HG03442 (cell line): ENCODE data around the gene CENPU.

ENCODE experiments used
- ATAC-seq: cut with Tn5 transposase; IDR thresholded peaks from one replicate; pipeline ENCODE4 v1.9.1; 2021; ENCODE audit warnings: mild to moderate bottlenecking, moderate library complexity; ENCODE audit not compliant: unreplicated experiment

Gene CENPU

DNA sequence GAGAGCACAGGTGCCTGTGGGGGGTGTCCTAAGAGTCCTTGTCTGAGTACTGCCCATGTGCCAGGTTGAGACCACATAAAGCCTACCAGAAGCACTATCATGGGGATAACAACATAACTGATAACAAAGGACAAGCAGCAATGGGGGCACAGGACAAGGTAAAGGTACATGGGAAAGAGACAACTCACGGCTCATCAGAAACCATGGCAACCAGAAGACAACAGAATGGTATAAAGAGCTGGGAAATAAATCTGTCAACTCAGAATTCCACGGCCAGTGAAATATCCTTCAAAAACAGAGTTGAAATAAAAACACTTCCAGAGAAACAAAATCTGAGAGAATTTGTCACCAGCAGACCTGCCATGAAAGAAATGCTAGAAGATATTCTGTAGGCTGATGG lies 20.0 kb downstream of the CENPU start:
- ATAC-seq = no peak

DNA sequence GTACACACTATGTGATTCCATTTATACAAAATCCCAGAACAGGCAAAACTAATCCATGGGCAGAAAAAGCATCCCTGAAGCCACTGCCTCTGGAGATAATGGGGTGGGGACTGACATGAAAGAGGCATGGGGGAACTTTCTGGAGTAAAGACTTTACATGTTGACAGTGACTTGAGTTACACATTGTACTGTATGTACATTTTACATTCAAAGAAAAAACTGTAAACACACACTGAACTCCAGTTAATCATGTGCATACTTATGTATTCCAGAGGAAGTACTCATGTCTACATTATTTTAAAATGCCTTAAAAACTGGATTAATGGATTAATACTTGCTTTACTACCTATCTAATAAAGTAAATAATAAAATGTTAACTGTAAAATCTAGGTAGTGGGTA lies 21.6 kb downstream of the CENPU start:
- ATAC-seq = no peak

GRCh38 chr4:184706453-184706852 lies 27.4 kb downstream of the CENPU start:
- no peak for ATAC-seq

DNA sequence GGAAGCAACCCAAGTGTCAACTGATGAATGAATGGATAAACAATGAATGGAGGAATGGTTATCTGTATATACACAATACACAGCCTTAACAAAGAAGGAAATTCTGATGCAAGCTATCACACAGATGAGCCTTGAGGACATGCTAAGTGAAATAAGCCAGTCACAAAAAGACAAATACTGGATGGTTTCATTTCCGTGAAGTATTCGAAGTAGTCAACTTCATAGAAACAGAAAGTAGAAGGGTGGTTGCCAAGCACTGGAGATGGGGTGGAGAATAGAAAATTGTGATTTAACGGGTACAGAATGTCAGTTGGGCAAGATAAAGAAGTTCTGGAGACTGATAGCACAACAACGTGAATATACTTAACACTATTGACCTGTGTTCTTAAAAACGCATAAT lies 28.2 kb downstream of the CENPU start:
- ATAC-seq = no peak

DNA sequence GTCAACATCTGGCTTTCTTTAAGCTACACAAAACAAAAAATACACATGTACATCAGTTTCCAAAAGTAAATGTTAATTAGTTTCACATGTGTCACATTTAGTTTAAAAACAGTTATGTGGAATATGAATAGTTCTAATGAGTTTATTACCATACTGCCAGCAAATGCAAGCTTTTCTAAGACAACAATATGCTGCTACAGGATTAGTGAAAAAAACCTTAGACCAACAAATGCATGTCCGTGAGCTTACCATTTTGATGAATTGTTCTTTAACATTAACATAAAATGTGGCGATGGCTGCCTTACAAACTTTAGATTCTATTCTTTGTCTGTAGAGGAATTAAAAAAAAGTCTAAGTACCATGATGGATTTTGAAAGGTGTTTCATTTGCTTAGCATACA lies 31.8 kb downstream of the CENPU start:
- ATAC-seq = no peak

DNA sequence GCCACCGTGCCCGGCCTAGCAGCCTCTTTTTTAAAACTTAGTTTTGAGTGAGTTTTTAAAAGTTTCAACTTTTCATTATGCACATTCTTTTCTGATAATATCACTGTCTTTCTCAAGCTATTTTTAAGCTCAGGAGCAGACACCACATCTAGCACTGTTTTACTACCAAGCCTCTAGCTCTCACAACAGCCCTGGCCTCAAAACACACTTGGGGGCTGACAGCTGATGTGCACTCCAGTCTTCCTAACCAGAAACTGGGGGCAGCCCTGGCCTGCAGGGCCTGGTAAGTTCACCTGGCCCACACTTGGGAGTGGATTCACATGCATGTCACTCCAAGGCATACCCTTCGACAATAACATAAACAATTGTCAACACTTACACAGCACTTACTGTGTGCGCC lies 34.0 kb downstream of the CENPU start:
- no peak for ATAC-seq

DNA sequence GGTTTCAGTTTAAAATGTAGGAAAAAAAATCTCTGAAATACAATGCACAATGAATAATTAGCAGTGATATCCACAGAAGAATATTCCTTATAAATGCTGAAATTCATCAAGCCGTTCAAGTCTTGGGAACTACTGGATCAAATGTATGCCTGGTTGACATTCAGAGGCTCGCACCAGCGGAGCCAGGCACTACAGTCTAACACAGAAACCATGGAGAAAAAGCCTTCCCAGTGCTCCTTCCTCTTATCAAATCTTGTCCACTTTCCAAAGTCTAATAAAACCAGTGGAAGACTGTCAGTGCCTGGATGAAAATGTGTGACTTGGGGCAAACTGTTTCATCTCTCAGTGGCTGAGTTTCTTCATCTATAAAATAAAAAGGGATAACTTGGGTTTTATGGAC lies 35.9 kb downstream of the CENPU start:
- no peak for ATAC-seq

- ATAC-seq = no peak
Observed at GRCh38 chr4:184695178-184695896, 38.6 kb downstream of the CENPU start.

- no peak for ATAC-seq
Observed at GRCh38 chr4:184694412-184694956, 39.4 kb downstream of the CENPU start.

DNA sequence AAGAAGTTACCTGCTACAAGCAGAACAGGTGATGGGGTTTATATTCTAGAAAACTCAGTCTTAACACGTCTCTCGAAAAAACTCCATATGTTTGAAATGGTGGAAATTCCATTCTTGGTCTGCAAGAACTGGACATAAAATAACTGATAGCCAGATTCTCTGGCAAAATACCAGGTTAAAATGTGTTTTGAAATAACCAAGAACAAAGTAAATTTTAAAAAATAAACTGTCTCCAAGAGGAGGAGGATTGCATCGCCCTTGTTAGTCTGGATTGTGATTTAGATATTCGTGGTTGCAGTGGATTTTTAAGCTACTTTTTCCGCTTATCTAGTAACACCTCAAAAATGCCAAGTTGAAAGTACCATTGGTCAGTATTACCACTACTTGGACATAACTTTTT lies 40.8 kb downstream of the CENPU start:
- no peak for ATAC-seq

DNA sequence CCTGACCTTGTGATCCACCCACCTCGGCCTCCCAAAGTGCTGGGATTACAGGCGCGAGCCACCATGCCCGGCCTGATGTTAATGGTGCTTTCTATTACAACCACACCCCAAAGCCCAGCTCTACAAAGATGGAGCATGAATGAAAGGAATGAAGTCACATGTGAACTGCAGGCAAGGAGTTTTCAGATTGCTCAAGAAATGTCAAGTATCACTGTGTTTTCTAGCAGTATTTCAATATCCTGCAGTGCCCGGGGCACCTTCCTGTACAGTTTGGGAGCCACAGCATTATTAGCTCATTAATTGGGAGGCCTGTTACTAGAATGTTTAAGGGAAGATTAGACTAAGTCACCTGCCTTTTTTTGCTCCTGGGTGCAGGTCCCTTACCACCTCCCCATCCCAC lies 44.2 kb downstream of the CENPU start:
- no peak for ATAC-seq

DNA sequence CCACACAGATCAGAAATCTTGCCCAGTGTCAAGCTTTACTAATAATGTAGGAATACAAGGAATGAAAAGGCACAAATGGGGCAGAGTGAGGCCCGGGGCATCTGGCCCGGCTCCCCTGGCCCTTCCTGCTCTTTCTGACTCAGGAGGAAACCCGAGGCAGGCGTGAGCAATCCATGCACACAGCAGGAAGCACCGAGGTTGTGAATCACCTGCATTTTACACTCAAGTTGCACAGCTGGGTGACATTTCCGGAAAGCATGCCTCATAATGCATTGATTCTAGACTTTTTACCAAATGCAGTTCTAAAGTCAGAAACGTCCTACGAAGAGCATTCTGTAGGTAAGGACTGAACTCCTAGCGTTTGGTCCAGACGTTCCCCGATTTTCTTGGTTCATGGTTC lies 45.4 kb downstream of the CENPU start:
- ATAC-seq = no peak

DNA sequence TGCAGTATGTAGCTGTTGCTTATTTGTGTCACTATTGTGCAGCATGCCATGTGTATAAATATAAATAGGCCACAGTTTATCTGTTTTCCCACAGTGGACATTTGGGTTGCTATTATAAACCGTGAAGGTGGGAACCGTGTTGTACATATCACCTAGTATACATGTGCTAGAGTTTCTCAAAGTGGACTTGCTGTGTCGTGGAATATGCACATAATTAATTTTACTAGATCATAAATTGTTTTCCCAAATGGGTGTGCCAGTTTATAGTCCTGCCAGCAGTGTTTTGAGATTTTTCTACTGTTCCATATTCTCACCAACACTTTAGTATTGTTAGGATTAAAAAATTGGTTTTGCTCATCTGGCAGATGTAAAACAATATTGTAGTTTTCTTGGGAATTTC lies 45.9 kb downstream of the CENPU start:
- ATAC-seq = no peak

- ATAC-seq = no peak
Observed at GRCh38 chr4:184684491-184685189, 49.3 kb downstream of the CENPU start.

DNA sequence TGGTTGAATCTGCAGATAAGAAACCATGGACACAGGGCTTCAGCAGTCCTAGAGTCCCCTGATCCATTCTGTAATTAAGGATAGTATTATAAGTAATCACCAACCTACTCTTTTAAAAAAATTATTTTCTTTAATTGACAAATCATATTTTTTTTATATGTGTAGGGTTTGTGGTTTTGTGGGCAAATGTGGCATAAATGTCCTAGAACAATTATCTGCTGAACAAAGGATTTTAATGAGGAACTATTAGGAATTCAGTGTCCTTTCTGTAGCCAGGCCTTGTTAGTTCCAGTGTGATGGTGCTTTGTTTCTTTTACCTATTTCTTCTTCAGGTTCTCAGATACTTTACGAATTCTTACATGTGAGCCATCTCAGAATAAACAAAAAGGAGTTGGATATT lies 52.0 kb downstream of the CENPU start:
- no peak for ATAC-seq

GRCh38 chr4:184680698-184681097 lies 53.2 kb downstream of the CENPU start:
- no peak for ATAC-seq

- no peak for ATAC-seq
Observed at GRCh38 chr4:184675821-184676492, 57.9 kb downstream of the CENPU start.

DNA sequence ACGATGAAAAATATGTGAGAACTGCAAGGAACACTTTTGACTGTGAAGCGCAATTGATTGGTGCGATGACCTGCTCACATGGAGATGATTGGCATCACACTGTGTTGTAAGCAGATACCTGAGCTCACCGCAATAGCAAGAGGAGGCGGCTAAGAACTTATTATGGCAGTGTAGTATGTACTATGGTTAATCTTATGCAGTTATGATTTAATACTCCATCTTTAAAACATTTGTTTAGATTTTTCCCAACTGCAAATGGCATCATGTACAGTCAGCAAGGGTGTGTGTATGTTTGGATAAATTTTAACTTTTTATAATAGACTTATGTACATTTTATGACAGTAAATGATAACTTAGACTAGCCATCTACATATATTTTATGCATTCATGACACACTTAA lies 58.9 kb downstream of the CENPU start:
- ATAC-seq = no peak

DNA sequence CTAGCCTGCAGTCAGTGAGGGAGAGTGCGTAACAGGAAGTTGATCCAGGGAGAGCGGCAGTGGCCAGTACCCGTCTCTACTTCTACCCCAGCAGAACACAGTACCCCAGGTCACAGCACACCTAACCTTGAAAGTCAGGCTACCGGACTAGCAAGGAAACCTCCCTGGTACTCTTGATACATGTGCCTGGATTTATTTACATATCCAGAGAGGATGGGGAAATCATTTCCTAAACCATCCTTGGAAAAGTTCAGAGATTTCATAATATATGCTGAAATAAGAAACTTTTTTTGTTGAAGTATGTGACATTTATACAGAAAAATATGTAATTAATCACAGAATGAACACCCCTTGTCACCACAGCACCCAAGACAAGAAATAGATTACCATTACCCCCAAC lies 59.9 kb downstream of the CENPU start:
- ATAC-seq = no peak

DNA sequence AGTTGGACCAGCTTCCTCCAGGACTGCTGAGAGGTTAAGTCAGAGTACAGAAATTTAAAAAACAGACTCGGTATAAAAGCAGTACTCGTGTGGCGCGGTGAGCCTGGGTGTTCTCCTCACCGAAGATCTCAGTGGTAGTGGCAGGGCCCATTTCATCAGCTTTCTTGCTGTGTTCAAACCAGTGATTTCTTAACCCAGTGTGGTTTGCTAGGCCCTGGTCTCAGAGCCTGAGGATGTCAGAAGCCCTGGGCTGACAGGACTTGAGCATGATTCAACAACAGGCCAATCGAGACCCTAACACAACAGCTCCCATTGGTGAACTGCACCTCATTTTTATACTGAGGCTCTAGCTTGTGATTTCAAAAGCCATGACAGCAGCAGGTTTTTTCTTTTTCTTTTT lies 61.2 kb downstream of the CENPU start:
- ATAC-seq = no peak

GRCh38 chr4:184671101-184671500 lies 62.8 kb downstream of the CENPU start:
- no peak for ATAC-seq

DNA sequence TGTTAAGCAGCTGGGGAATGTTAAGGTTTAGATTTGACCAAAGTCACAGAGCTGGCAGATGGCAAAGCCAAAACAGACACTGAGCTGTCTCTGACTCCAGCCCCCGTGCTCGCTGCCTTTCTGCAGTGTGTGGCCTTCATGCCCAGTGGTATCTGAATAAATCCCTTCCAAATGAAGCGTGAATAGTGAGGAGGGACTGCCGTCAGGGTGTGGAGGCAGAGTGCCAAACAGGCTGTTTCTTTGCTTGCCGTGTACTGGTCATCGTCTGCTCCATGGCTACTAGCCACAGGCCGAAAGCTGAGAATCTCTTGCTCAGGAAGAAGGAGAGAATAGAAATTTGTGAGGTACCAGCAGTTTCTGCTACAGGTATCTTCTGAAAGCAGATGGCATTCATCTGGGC lies 64.6 kb downstream of the CENPU start:
- no peak for ATAC-seq
